Measurements from ENCODE around the gene GRB14. TPM values are rescaled to one million over a fixed set of nuclear protein-coding genes. Genes with fewer than 3 reads are reported as not detected.

GRB14 gene
- total RNA-seq, 2 donors from 2014 or later = 22.7 to 27.5 TPM

GRCh38 chr2:164523726-164524125 lies 97.6 kb downstream of the GRB14 start:
- no peak for TF ChIP-seq CTCF (IDR thresholded peaks at IDR 0.05)
- no peak for TF ChIP-seq POLR2A (IDR thresholded peaks at IDR 0.05)
- no peak overlapping the region for H3K27ac ChIP-seq
- 92 to 100% methylated on average over 1 of the region's 1 CpG for WGBS, 2 donors
- H3K27me3 ChIP-seq = no peaks in the 10 kb centered on the region
- intact Hi-C loops (cut with DNase I) = no loop called here
- H3K4me1 ChIP-seq = no peaks in the 10 kb centered on the region
- DNase-seq (no peak), ATAC-seq (no peak)
- peaks cover 0 to 9% of the 10 kb centered on the region in 2 donors for H3K36me3 ChIP-seq (replicated peaks in 1 of 2; ENCODE audit: insufficient read depth in 1 of 2, low read depth in 2 of 2)
- no peak overlapping the region for H3K4me3 ChIP-seq
- H3K9me3 ChIP-seq = peaks cover 0 to 6% (median 0%) of the 10 kb centered on the region in 3 donors

DNA sequence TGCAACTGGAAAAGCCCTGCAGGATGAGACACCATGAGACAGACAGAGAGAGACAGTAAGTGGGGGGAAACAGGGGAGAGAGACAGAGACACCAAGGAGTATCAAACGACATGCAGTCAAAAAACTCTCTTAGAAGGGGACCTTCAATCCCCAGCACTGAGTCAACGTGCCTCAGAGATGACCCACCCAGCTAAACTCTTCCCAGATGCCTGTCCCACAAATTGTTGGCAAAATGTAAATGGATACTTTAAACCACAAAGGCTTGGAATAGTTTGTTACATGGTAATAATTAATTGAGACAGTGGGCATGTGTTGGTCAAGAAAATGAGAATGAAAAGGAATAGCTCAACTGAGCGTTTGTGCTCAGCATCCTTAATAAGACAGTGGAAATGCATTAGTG lies 98.3 kb downstream of the GRB14 start:
- ATAC-seq = no peak
- no peaks in the 10 kb centered on the region for H3K4me1 ChIP-seq
- intact Hi-C loops (cut with DNase I) = no loop called here
- H3K36me3 ChIP-seq (replicated peaks in 1 of 2; ENCODE audit: insufficient read depth in 1 of 2, low read depth in 2 of 2) = peaks cover 0 to 9% of the 10 kb centered on the region in 2 donors
- DNase-seq = no peak
- WGBS, 2 donors = 74 to 75% methylated on average over 3 of the region's 3 CpGs
- no peak overlapping the region for H3K4me3 ChIP-seq
- TF ChIP-seq POLR2A (IDR thresholded peaks at IDR 0.05) (no peak), CTCF (IDR thresholded peaks at IDR 0.05) (no peak)
- peaks cover 0 to 6% (median 0%) of the 10 kb centered on the region in 3 donors for H3K9me3 ChIP-seq
- H3K27ac ChIP-seq = no peak overlapping the region
- H3K27me3 ChIP-seq = no peaks in the 10 kb centered on the region

- WGBS, 2 donors = 79 to 83% methylated on average over 3 of the region's 3 CpGs
- DNase-seq = no peak
- Histone ChIP-seq H3K4me3 (no peak overlapping the region), H3K36me3 (replicated peaks in 1 of 2; ENCODE audit: insufficient read depth in 1 of 2, low read depth in 2 of 2) (peaks cover 0 to 9% of the 10 kb centered on the region in 2 donors), H3K9me3 (peaks cover 0 to 6% (median 0%) of the 10 kb centered on the region in 3 donors), H3K27ac (no peak overlapping the region), H3K4me1 (no peaks in the 10 kb centered on the region), H3K27me3 (no peaks in the 10 kb centered on the region)
- no peak for ATAC-seq
- intact Hi-C loops (cut with DNase I) = no loop called here
- TF ChIP-seq POLR2A (IDR thresholded peaks at IDR 0.05) (no peak), CTCF (IDR thresholded peaks at IDR 0.05) (no peak)
Observed at GRCh38 chr2:164522561-164522981, 98.7 kb downstream of the GRB14 start.

DNA sequence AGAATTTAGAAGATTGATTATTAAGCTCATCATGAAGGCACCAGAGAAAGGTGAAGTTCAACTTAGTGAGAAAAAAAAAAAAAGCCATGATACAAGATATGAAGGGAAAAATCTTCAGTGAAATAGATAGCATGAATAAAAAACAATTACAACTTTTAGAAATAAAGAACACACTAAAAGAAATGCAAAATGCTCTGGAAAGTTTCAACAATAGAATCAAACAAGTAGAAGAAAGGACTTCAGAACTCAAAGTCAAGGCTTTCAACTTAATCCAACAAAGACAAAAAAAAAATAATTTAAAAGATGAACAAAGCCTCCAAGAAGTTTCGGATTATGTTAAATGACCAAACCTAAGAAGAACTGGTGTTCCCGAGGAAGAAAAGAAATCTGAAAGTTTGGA lies 105.5 kb downstream of the GRB14 start:
- peaks cover 0 to 2% of the 10 kb centered on the region in 2 donors for H3K36me3 ChIP-seq (replicated peaks in 1 of 2; ENCODE audit: insufficient read depth in 1 of 2, low read depth in 2 of 2)
- 91 to 96% methylated on average over 2 of the region's 2 CpGs for WGBS, 2 donors
- H3K27ac ChIP-seq = no peak overlapping the region
- no peak for TF ChIP-seq POLR2A (IDR thresholded peaks at IDR 0.05)
- TF ChIP-seq CTCF (IDR thresholded peaks at IDR 0.05) = no peak
- intact Hi-C loops (cut with DNase I) = no loop called here
- H3K4me1 ChIP-seq = no peaks in the 10 kb centered on the region
- no peak for ATAC-seq
- no peak for DNase-seq
- no peak overlapping the region for H3K4me3 ChIP-seq
- peaks cover 0 to 6% (median 0%) of the 10 kb centered on the region in 3 donors for H3K9me3 ChIP-seq
- H3K27me3 ChIP-seq = no peaks in the 10 kb centered on the region

DNA sequence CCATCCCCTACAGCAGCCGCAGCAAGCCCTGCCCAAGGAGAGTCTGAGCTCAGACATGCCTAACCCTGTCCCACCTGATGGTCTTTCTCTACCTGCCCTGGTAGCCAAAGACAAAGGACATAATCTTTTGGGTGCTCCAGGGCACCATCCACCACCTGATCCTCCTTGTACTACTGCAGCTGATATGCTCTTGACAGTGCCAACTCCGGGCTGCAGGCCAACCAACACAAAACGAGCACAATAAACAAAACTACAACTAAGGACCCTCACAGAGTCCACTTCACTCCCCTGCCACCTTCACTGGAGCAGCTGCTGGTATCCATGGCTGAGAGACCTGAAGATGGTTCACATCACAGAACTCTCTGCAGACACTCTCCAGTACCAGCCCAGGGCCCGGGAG lies 106.3 kb downstream of the GRB14 start:
- no peak for TF ChIP-seq POLR2A (IDR thresholded peaks at IDR 0.05)
- no peak for TF ChIP-seq CTCF (IDR thresholded peaks at IDR 0.05)
- no peak for DNase-seq
- WGBS, 2 donors = 84 to 85% methylated on average over 4 of the region's 4 CpGs
- Histone ChIP-seq H3K27me3 (no peaks in the 10 kb centered on the region), H3K4me1 (no peaks in the 10 kb centered on the region), H3K9me3 (peaks cover 0 to 6% (median 0%) of the 10 kb centered on the region in 3 donors), H3K27ac (no peak overlapping the region), H3K4me3 (no peak overlapping the region), H3K36me3 (replicated peaks in 1 of 2; ENCODE audit: insufficient read depth in 1 of 2, low read depth in 2 of 2) (no peaks in the 10 kb centered on the region)
- intact Hi-C loops (cut with DNase I) = no loop called here
- ATAC-seq = no peak
